Naive B cell (primary cell): ENCODE results near the gene PRR5L. TPM values are rescaled to one million over a fixed set of nuclear protein-coding genes. Genes with fewer than 3 reads are reported as not detected.

ENCODE experiments used
- ATAC-seq, 2 donors: fragments of 150-1000 bp; cut with Tn5 transposase; 2 replicates each; pipeline ENCODE4 v1.10.0; 2021; ENCODE audit warnings: low read depth in 2 of 2, mild to moderate bottlenecking in 2 of 2, moderate library complexity in 2 of 2
- DNase-seq: peaks from one replicate; pipeline ENCODE4 v3.0.0; 2022
- H3K27ac Mint-ChIP-seq, 6 donors: one replicate each; pipeline ENCODE4 v1.8.0; 2020 to 2022; ENCODE audit warnings: mild to moderate bottlenecking in 6 of 6, mixed read lengths in 6 of 6, moderate library complexity in 5 of 6, inconsistent platforms in 2 of 6
- H3K27me3 Mint-ChIP-seq, 3 donors: one replicate each; pipeline ENCODE4 v1.8.0; 2021 to 2022; ENCODE audit warnings: mixed read lengths in 3 of 3, mild to moderate bottlenecking in 1 of 3
- H3K36me3 Mint-ChIP-seq, 2 donors: one replicate each; pipeline ENCODE4 v1.8.0; 2020 to 2022; ENCODE audit warnings: mixed read lengths in 2 of 2, inconsistent platforms in 1 of 2, mild to moderate bottlenecking in 1 of 2
- H3K4me1 Mint-ChIP-seq, 3 donors: one replicate each; pipeline ENCODE4 v1.8.0; 2020 to 2022; ENCODE audit warnings: mixed read lengths in 3 of 3, inconsistent platforms in 1 of 3, mild to moderate bottlenecking in 1 of 3, moderate library complexity in 1 of 3
- H3K4me3 Mint-ChIP-seq, 8 donors: one replicate each; pipeline ENCODE4 v1.8.0; 2020 to 2022; ENCODE audit warnings: mild to moderate bottlenecking in 8 of 8, mixed read lengths in 8 of 8, moderate library complexity in 8 of 8, inconsistent platforms in 2 of 8
- H3K9me3 Mint-ChIP-seq, 7 donors: one replicate each; pipeline ENCODE4 v1.8.0; 2020 to 2022; ENCODE audit warnings: mixed read lengths in 7 of 7, mild to moderate bottlenecking in 5 of 7, inconsistent platforms in 2 of 7, moderate library complexity in 1 of 7
- polyA plus RNA-seq, 6 donors: library from polyadenylated mRNA; unstranded; fragments of 300-500 nt; fragmentation: Illumina TruSeq; gene quantifications; one replicate each; pipeline ENCODE4 v1.2.3, GENCODE V29; 2021; ENCODE audit warnings: low read depth in 6 of 6

The PRR5L gene
- polyA plus RNA-seq, 6 donors from 2014 or later, result 0.97 to 4.9 (median 1.9) TPM; not detected in 1

DNA sequence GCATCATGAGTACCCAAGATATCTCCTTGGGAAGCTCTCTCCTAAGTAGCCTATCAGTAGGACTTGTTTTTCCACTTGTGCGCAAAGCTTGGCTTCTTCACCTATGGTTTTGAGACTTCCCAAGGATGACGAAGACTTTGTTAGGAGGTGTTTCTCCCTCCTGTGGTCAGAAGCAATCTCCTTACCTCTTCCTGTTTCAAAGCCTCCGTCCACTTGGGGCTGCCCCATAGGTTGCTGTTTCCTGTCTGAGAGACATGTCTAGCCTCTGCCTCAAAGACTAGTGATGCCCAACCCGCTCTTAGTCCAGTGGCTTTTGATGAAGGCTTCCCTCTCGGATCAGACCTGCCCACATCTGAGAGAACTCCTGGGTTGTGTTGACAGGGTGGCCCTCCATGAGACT, 121.1 kb downstream of the PRR5L start:
- Mint-ChIP-seq H3K4me1 (peaks cover 33 to 49% (median 34%) of the 10 kb centered on the region in 3 donors), H3K27ac (peak overlapping the region in 1 of 6 donors; percentile 15), H3K27me3 (peaks cover 0 to 10% (median 0%) of the 10 kb centered on the region in 3 donors), H3K4me3 (no peak overlapping the region), H3K36me3 (peaks cover 0 to 9% of the 10 kb centered on the region in 2 donors), H3K9me3 (peaks cover 0 to 4% (median 0%) of the 10 kb centered on the region in 7 donors)
- ATAC-seq (no peak), DNase-seq (no peak)

DNA sequence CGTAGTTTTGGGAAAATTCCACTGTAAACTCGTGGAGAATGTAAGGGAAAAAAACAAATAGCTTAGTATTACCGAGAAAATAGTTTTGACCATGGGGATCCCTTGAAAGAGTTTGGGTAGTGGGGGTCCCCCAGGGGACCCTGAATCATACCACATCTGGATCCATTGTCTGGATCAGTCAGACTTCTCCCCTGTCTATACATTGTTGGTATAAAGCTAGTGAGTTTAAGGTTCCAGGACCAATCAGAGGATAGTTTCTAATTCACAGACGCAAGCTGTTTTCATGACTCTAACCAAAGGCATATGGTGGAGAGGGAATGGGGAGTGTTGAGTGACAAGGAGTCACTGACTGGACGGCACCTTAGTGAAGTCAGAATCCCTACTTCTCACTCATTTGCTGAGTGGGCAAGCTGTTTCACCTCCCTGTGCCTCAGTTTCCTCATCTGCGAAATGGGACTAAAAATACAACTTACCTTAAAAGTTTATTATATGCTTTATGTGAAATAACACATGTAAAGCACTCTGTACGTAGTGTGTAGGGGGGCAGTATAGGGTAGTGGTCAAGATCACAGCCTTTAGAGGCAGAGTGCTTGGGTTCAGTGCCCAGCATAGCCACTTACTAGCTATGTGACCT, 123.8 kb downstream of the PRR5L start:
- no peak overlapping the region for H3K4me3 Mint-ChIP-seq
- peaks cover 0 to 10% (median 0%) of the 10 kb centered on the region in 3 donors for H3K27me3 Mint-ChIP-seq
- peaks cover 20 to 36% (median 26%) of the 10 kb centered on the region in 3 donors for H3K4me1 Mint-ChIP-seq
- peaks cover 9 to 10% of the 10 kb centered on the region in 2 donors for H3K36me3 Mint-ChIP-seq
- peaks cover 0 to 2% (median 0%) of the 10 kb centered on the region in 7 donors for H3K9me3 Mint-ChIP-seq
- peak overlapping the region in 1 of 6 donors; percentile 28 for H3K27ac Mint-ChIP-seq
- DNase-seq (no peak), ATAC-seq (no peak)

DNA sequence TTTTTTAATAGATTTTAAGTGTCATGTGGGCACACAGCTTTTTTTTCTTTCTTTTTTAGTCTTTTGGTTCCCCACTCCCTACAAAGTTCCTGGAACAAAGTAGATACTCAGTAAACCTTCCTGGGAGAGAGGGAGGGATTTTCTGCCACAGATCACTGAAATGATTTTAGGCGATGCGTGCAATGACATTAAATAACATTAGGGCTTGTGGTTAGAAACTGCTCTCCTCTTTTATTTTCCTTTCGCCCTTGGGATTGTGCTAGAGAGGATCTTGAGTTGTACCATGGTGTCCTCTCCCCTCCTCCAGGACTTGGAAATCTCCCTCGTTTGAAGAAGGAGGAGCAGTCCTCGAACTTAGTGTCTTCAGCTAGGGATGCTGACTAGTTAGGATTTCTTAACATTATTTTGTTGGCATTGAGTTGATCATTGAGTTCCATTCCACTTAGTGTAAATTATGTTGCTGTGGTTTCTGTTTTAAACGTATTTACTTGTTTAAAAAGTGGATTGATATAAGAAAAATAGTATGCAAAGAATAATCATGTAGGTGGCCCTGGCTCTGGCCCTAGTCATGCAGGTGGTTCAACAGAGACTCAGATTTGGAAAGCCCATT, 125.6 kb downstream of the PRR5L start:
- H3K4me1 Mint-ChIP-seq, result peaks cover 20 to 33% (median 29%) of the 10 kb centered on the region in 3 donors
- peak overlapping the region in 3 of 6 donors; percentile 38 to 54 (median 53) for H3K27ac Mint-ChIP-seq
- H3K9me3 Mint-ChIP-seq, result no peaks in the 10 kb centered on the region
- peak overlapping the region in 2 of 8 donors; percentile 42 to 75 for H3K4me3 Mint-ChIP-seq
- DNase-seq (no peak), ATAC-seq (no peak)
- H3K36me3 Mint-ChIP-seq, result peaks cover 9 to 10% of the 10 kb centered on the region in 2 donors
- H3K27me3 Mint-ChIP-seq, result peaks cover 0 to 10% (median 0%) of the 10 kb centered on the region in 3 donors

DNA sequence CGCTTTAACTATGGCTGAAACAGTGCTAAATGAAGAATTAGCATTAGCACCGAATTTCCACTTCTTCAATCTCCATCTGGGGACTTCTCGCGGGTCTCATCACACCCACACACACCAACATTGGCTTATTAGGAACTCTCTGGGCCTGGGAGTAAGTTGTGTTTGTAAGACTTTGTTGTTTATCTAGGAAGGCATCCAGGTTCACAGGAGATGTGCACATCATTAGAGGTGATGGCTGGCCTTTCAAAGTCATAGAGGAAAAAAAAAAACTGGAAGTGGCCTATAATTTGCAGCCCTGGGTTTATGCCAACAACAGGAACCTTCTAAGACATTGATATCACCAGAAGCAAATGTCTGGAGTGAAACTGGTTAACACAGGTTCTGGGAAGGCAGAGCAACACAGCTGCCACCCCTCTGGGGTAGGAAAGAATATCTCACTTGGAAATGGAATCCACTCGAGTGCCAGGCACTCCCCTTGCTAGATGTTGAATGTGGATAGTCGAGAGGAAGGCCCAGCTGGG, 129.5 kb downstream of the PRR5L start:
- H3K4me3 Mint-ChIP-seq, result no peak overlapping the region
- ATAC-seq, result no peak
- peaks cover 15 to 23% (median 15%) of the 10 kb centered on the region in 3 donors for H3K4me1 Mint-ChIP-seq
- no peak for DNase-seq
- H3K27me3 Mint-ChIP-seq, result peaks cover 0 to 4% (median 0%) of the 10 kb centered on the region in 3 donors
- H3K36me3 Mint-ChIP-seq, result peaks cover 4 to 10% of the 10 kb centered on the region in 2 donors
- no peaks in the 10 kb centered on the region for H3K9me3 Mint-ChIP-seq
- H3K27ac Mint-ChIP-seq, result no peak overlapping the region

DNA sequence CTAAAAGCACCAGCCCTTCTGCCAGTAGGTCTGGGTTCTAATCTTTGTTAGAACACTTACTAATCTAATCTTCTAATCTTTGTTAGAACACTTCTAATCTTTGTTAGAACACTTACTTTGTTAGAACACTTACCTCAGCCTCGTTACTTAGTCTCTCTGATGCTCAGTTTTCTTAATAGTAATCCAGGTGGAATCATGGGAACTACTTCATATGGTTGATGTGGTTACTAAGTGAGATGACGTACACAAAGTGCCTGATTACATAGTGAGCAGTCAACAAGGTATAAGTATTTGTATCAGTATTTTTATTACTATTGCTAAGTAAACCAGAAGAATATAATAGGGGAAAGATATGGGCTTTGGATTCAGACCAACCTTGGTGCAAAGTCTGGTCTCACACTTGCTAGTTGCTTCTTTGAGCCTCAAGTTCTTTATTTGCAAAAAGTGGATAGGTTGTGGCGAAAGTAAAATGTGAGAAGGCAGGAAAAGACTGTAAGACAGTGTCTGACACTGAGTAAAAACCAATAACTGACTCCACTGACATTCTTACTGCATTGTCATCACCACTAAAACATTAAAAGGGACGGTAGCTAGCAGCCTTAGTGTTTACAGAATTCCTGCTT, 130.2 kb downstream of the PRR5L start:
- Mint-ChIP-seq H3K27ac (peak overlapping the region in 1 of 6 donors; percentile 29), H3K9me3 (no peaks in the 10 kb centered on the region), H3K27me3 (peaks cover 0 to 4% (median 0%) of the 10 kb centered on the region in 3 donors), H3K4me1 (peaks cover 7 to 16% (median 8%) of the 10 kb centered on the region in 3 donors), H3K4me3 (no peak overlapping the region), H3K36me3 (peaks cover 4 to 10% of the 10 kb centered on the region in 2 donors)
- ATAC-seq, result no peak
- DNase-seq, result no peak

DNA sequence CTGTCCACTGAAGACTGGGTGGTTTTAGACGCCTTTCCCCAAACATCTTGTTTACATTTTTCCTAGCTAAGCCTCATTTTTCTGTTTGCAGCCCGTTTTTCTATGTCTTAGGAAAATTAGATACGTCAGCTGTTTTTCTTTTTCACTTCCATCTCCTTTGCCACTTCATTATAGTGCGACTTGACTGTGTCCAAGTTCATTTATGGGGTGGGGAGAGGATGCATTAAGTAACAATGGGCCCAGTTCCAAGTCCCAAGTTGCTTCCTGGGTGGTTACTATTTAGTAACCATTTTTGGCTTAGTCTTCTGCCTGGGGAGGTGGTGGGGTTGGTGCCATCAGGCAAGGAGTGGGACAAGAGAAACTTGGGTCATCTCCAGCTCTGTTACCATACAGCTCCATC, 131.0 kb downstream of the PRR5L start:
- peaks cover 0 to 9% (median under 1%) of the 10 kb centered on the region in 3 donors for H3K4me1 Mint-ChIP-seq
- H3K36me3 Mint-ChIP-seq, result peaks cover under 1 to 10% of the 10 kb centered on the region in 2 donors
- ATAC-seq (no peak), DNase-seq (no peak)
- no peak overlapping the region for H3K27ac Mint-ChIP-seq
- no peak overlapping the region for H3K4me3 Mint-ChIP-seq
- H3K9me3 Mint-ChIP-seq, result no peaks in the 10 kb centered on the region
- peaks cover 0 to under 1% (median 0%) of the 10 kb centered on the region in 3 donors for H3K27me3 Mint-ChIP-seq

DNA sequence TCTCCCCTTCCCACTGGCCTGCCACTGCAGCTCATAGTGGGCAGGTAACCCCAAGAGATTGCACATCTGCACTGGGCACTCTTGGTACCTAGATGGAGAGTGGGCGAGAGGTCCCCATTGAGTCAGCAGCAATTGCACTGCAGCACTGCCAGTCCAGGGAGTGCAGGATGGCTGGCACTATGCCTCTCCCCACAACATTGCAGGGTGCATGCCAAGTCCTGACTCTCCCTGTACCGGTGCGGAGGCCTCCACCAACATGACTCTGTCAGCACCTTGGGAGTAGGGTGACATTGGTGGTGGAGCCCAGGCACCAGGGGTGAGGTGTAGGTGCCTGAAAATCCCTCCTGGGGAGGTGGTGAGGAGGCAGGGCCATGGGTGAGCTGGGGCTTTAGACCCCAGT, 131.8 kb downstream of the PRR5L start:
- no peak overlapping the region for H3K4me3 Mint-ChIP-seq

DNA sequence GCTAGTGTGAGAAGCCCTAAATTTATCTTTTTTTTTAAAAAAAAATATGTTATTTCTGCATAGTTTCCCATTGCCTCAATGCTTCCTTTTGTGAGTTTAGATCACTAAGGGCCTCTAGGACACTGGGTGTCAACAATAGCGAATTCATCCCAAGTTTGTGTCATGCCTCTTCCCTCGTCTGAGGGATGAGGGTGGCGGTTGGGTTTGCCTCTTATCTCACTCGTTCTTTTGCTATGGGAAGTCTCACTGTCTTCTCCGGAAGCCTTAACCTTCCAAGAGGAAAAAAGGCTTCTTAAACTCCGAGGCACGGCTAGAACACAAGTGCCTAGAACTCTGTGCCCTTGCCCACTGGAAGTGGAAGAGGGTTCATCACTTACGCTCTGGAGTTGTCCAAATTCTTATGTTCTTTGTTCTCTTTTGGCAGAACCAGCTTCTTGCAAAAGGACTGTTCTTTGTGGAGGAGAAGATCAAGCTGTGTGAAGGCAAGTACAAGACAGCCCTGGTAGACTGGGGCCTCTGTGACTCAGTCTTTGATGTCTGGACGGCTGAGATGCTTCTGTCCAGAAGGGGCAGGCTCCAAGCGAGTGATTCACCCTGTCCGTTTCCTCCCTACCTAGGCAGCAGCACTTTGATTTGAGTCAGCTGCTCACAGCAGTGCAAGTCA, 135.5 kb downstream of the PRR5L start:
- DNase-seq, result no peak
- Mint-ChIP-seq H3K27ac (no peak overlapping the region), H3K36me3 (peaks cover 7 to 14% of the 10 kb centered on the region in 2 donors), H3K4me1 (peaks cover 0 to 4% (median 0%) of the 10 kb centered on the region in 3 donors), H3K27me3 (no peaks in the 10 kb centered on the region), H3K4me3 (no peak overlapping the region), H3K9me3 (no peaks in the 10 kb centered on the region)
- no peak for ATAC-seq

More for the DNA sequence above, 131.8 kb downstream of the PRR5L start:
- Mint-ChIP-seq H3K9me3 (no peaks in the 10 kb centered on the region), H3K36me3 (peaks cover 0 to 10% of the 10 kb centered on the region in 2 donors), H3K27me3 (no peaks in the 10 kb centered on the region), H3K27ac (no peak overlapping the region), H3K4me1 (peaks cover 0 to 7% (median 0%) of the 10 kb centered on the region in 3 donors)
- ATAC-seq (no peak), DNase-seq (no peak)

DNA sequence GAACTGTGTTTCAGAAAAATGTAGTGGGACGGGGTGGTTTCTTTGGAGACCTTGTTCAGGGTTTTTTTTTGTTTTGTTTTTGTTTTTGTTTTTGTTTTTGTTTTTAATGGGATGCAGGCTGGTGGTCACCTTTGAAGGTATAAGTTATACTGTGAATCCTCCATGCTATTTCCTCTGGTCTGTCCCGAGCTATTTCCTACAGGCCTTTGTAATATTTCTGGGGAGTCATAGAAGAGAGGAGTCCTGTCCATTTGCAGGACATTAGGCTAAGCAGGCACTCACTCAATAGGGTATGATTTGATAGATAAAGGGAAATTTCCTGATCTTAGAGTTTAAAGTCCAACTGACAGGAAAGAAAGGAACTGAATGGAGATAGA, 136.0 kb downstream of the PRR5L start:
- no peaks in the 10 kb centered on the region for H3K27me3 Mint-ChIP-seq
- peak overlapping the region in 1 of 6 donors; percentile 49 for H3K27ac Mint-ChIP-seq
- no peak overlapping the region for H3K4me3 Mint-ChIP-seq
- H3K36me3 Mint-ChIP-seq, result peaks cover 13 to 14% of the 10 kb centered on the region in 2 donors
- no peak for ATAC-seq
- H3K4me1 Mint-ChIP-seq, result peaks cover 0 to 4% (median 0%) of the 10 kb centered on the region in 3 donors
- no peaks in the 10 kb centered on the region for H3K9me3 Mint-ChIP-seq
- no peak for DNase-seq

DNA sequence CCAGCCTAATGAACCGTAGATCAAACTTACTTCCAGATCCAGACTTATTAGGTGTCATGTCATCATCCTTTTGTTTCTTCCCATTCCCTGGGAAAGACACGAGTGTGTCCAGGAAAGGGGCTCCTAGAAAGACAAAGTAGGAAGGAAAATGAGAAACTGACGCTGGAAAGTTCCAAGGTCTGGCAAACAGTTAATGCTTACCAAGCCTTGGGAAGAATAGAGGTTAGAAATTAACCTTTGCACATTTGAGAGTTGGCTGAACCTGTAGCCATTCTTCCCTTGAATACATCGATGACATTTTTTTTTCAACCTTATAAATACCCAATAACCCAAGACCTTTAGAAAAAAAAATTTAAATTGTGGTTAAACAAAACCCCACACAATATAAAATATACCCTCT, 136.7 kb downstream of the PRR5L start:
- H3K36me3 Mint-ChIP-seq, result peaks cover 14 to 16% of the 10 kb centered on the region in 2 donors
- no peak for DNase-seq
- no peak overlapping the region for H3K27ac Mint-ChIP-seq
- no peak for ATAC-seq
- H3K4me3 Mint-ChIP-seq, result no peak overlapping the region
- no peaks in the 10 kb centered on the region for H3K27me3 Mint-ChIP-seq
- H3K9me3 Mint-ChIP-seq, result no peaks in the 10 kb centered on the region
- peaks cover 0 to 4% (median 0%) of the 10 kb centered on the region in 3 donors for H3K4me1 Mint-ChIP-seq

DNA sequence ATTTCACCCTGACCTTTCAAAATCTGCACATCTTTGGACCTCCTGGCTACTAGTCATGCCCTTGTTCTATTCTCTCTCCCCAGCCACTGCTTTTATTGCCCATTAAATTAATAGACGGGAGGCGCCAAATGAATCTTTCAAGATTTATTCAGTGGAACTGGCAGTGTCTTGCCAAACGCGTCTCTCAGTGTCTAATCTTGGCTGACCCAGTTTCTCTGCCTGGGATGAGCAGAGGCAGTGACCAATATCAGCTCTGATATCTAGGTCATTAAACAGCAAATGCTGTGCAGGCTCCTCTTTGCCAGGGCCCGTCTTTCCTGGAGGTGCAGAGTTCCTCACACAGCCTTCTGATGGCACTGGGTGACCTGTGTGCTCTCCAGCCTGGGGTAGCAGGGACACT, 140.0 kb downstream of the PRR5L start:
- H3K9me3 Mint-ChIP-seq, result peaks cover 0 to 8% (median 2%) of the 10 kb centered on the region in 7 donors
- ATAC-seq (no peak), DNase-seq (no peak)
- no peaks in the 10 kb centered on the region for H3K27me3 Mint-ChIP-seq
- no peak overlapping the region for H3K27ac Mint-ChIP-seq
- peaks cover 24% of the 10 kb centered on the region in 2 donors for H3K36me3 Mint-ChIP-seq
- peaks cover 0 to 4% (median 0%) of the 10 kb centered on the region in 3 donors for H3K4me1 Mint-ChIP-seq
- H3K4me3 Mint-ChIP-seq, result no peak overlapping the region

DNA sequence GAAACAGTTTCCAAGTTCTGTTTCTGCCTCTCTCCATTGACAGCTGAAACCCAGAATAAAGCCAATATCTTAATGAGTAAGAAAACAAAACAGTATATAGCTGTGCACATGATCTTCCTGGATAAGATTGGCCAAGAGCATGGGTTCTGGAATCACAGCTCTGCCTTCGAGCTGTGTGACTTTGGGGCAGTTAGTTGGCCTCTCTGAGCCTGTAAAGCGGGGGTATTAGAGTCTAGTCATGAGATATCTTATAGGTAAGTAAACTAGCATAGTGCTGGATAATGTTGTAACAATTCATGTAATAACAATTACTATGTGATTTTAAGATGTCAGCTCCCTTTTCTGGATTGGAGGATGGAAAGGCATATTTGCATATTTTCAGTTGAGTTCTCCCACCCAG, 140.5 kb downstream of the PRR5L start:
- DNase-seq (no peak), ATAC-seq (no peak)
- Mint-ChIP-seq H3K36me3 (peaks cover 24 to 27% of the 10 kb centered on the region in 2 donors), H3K27me3 (no peaks in the 10 kb centered on the region), H3K4me1 (peaks cover 0 to 5% (median 0%) of the 10 kb centered on the region in 3 donors), H3K4me3 (no peak overlapping the region), H3K9me3 (peaks cover 0 to 9% (median 3%) of the 10 kb centered on the region in 7 donors), H3K27ac (no peak overlapping the region)

DNA sequence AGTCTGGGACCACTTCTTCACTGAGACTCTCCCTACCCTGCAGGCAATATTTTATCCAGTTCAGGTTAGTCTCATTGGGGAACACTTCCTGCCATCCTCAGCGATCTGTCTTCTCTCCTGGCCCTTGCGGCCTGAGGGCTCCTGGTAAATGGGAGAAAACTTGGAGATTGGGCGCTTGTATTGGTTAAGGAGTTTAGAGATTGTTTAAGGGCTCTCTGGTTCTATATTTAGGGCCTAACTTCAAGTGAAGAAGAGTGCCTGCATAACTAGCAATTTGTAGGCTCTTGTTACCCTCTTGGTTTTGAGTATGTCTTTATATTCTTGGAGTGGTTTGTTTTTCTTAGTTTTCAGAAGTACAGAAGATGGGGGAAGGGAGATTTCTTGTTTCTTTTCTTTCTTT, 141.3 kb downstream of the PRR5L start:
- H3K9me3 Mint-ChIP-seq, result peaks cover 0 to 9% (median 4%) of the 10 kb centered on the region in 7 donors
- H3K4me3 Mint-ChIP-seq, result no peak overlapping the region
- H3K27me3 Mint-ChIP-seq, result no peaks in the 10 kb centered on the region
- H3K4me1 Mint-ChIP-seq, result peaks cover 0 to 8% (median 0%) of the 10 kb centered on the region in 3 donors
- ATAC-seq, result no peak
- H3K36me3 Mint-ChIP-seq, result peaks cover 24 to 27% of the 10 kb centered on the region in 2 donors
- no peak overlapping the region for H3K27ac Mint-ChIP-seq
- DNase-seq, result no peak
